Memory B cell (primary cell): Measurements from ENCODE around the gene PRICKLE4.

Experiments used
- ATAC-seq: fragments of 150-1000 bp; cut with Tn5 transposase; 2 replicates; pipeline ENCODE4 v1.10.0; 2021; ENCODE audit warnings: low read depth, mild to moderate bottlenecking, moderate library complexity
- DNase-seq, 2 donors: peaks; one replicate each; pipeline ENCODE4 v3.0.0; 2022; ENCODE audit warnings: low spot score in 2 of 2
- H3K27ac Mint-ChIP-seq: one replicate; pipeline ENCODE4 v1.8.0; 2022; ENCODE audit warnings: mild to moderate bottlenecking, moderate library complexity, mixed read lengths
- H3K27me3 Mint-ChIP-seq: one replicate; pipeline ENCODE4 v1.8.0; 2022; ENCODE audit warnings: mixed read lengths
- H3K36me3 Mint-ChIP-seq: one replicate; pipeline ENCODE4 v1.8.0; 2022; ENCODE audit warnings: mild to moderate bottlenecking, mixed read lengths
- H3K4me1 Mint-ChIP-seq: one replicate; pipeline ENCODE4 v1.8.0; 2022; ENCODE audit warnings: mixed read lengths
- H3K4me3 Mint-ChIP-seq: one replicate; pipeline ENCODE4 v1.8.0; 2022; ENCODE audit warnings: mild to moderate bottlenecking, moderate library complexity, mixed read lengths
- H3K9me3 Mint-ChIP-seq: one replicate; pipeline ENCODE4 v1.8.0; 2022; ENCODE audit warnings: mixed read lengths

The PRICKLE4 gene

GRCh38 chr6:41775293-41775882 is 5.2 kb upstream of the PRICKLE4 start:
- Mint-ChIP-seq H3K27me3 (no peaks in the 10 kb centered on the region), H3K36me3 (peaks cover 18% of the 10 kb centered on the region), H3K27ac (no peak overlapping the region), H3K4me1 (peaks cover 10% of the 10 kb centered on the region), H3K9me3 (no peaks in the 10 kb centered on the region), H3K4me3 (no peak overlapping the region)
- ATAC-seq (no peak), DNase-seq (no peak)

GRCh38 chr6:41777551-41778285 is 2.9 kb upstream of the PRICKLE4 start:
- Mint-ChIP-seq H3K36me3 (peaks cover 13% of the 10 kb centered on the region), H3K27me3 (no peaks in the 10 kb centered on the region), H3K27ac (no peak overlapping the region), H3K4me1 (peaks cover 16% of the 10 kb centered on the region), H3K9me3 (no peaks in the 10 kb centered on the region), H3K4me3 (no peak overlapping the region)
- DNase-seq, result no peak
- no peak for ATAC-seq

GRCh38 chr6:41778895-41779294 is 1.7 kb upstream of the PRICKLE4 start:
- H3K4me3 Mint-ChIP-seq, result peak overlapping the region; percentile 90
- H3K27ac Mint-ChIP-seq, result no peak overlapping the region

GRCh38 chr6:41779336-41779735 is 1.2 kb upstream of the PRICKLE4 start:
- ATAC-seq, result no peak
- Mint-ChIP-seq H3K9me3 (no peaks in the 10 kb centered on the region), H3K36me3 (peaks cover 9% of the 10 kb centered on the region), H3K27ac (no peak overlapping the region), H3K27me3 (no peaks in the 10 kb centered on the region), H3K4me3 (peak overlapping the region; percentile 90), H3K4me1 (peaks cover 16% of the 10 kb centered on the region)
- no peak for DNase-seq

More at GRCh38 chr6:41778895-41779294, 1.7 kb upstream of the PRICKLE4 start:
- no peak for ATAC-seq
- H3K27me3 Mint-ChIP-seq, result no peaks in the 10 kb centered on the region
- DNase-seq, result no peak
- peaks cover 16% of the 10 kb centered on the region for H3K4me1 Mint-ChIP-seq
- no peaks in the 10 kb centered on the region for H3K9me3 Mint-ChIP-seq
- peaks cover 11% of the 10 kb centered on the region for H3K36me3 Mint-ChIP-seq

- DNase-seq, result peak; percentile 99 to 100
- peaks cover 21% of the 10 kb centered on the region for H3K4me1 Mint-ChIP-seq
- H3K27me3 Mint-ChIP-seq, result no peaks in the 10 kb centered on the region
- peak within 1 kb of the TSS; percentile 56 for H3K27ac Mint-ChIP-seq
- peak within 1 kb of the TSS; percentile 93 for H3K4me3 Mint-ChIP-seq
- H3K36me3 Mint-ChIP-seq, result peaks cover 4% of the 10 kb centered on the region
- no peaks in the 10 kb centered on the region for H3K9me3 Mint-ChIP-seq
- peak; percentile 90 for ATAC-seq
These were observed 613 bp upstream of the PRICKLE4 start, which contains the start of gene FRS3 for GRCh38 chr6:41779788-41780550. Gene FRS3, minus strand, starts transcription at chr6:41779900. Its CDS starts 2,913 bp downstream, at chr6:41776987.

GRCh38 chr6:41781366-41781730 is 766 bp downstream of the PRICKLE4 start:
- peaks cover 27% of the 10 kb centered on the region for H3K4me1 Mint-ChIP-seq

GRCh38 chr6:41783106-41783780 is 2.7 kb downstream of the PRICKLE4 start:
- H3K4me3 Mint-ChIP-seq, result no peak overlapping the region
- H3K27ac Mint-ChIP-seq, result no peak overlapping the region
- H3K4me1 Mint-ChIP-seq, result peaks cover 27% of the 10 kb centered on the region
- H3K27me3 Mint-ChIP-seq, result no peaks in the 10 kb centered on the region
- DNase-seq (no peak), ATAC-seq (no peak)
- no peaks in the 10 kb centered on the region for H3K36me3 Mint-ChIP-seq
- H3K9me3 Mint-ChIP-seq, result no peaks in the 10 kb centered on the region

More at GRCh38 chr6:41781366-41781730, 766 bp downstream of the PRICKLE4 start:
- Mint-ChIP-seq H3K4me3 (peak overlapping the region; percentile 68), H3K27me3 (no peaks in the 10 kb centered on the region), H3K9me3 (no peaks in the 10 kb centered on the region), H3K27ac (no peak overlapping the region), H3K36me3 (no peaks in the 10 kb centered on the region)
- ATAC-seq (no peak), DNase-seq (no peak)

GRCh38 chr6:41784581-41785171 is 4.1 kb downstream of the PRICKLE4 start:
- ATAC-seq (no peak), DNase-seq (no peak)
- H3K27me3 Mint-ChIP-seq, result no peaks in the 10 kb centered on the region
- H3K27ac Mint-ChIP-seq, result no peak overlapping the region
- H3K4me3 Mint-ChIP-seq, result peak overlapping the region; percentile 2
- peaks cover 25% of the 10 kb centered on the region for H3K4me1 Mint-ChIP-seq
- no peaks in the 10 kb centered on the region for H3K9me3 Mint-ChIP-seq
- no peaks in the 10 kb centered on the region for H3K36me3 Mint-ChIP-seq

- Mint-ChIP-seq H3K36me3 (peaks cover 4% of the 10 kb centered on the region), H3K27me3 (no peaks in the 10 kb centered on the region), H3K4me3 (peak overlapping the region; percentile 2), H3K9me3 (no peaks in the 10 kb centered on the region), H3K27ac (no peak overlapping the region), H3K4me1 (peaks cover 24% of the 10 kb centered on the region)
- ATAC-seq (no peak), DNase-seq (no peak)
These were observed 4.7 kb downstream of the PRICKLE4 start for GRCh38 chr6:41785254-41785653.

GRCh38 chr6:41785689-41786450 is 5.3 kb downstream of the PRICKLE4 start:
- no peak for DNase-seq
- H3K27ac Mint-ChIP-seq, result peak overlapping the region; percentile 97
- ATAC-seq, result no peak

GRCh38 chr6:41786451-41787218 is 6.1 kb downstream of the PRICKLE4 start:
- peak; percentile 88 to 93 for DNase-seq
- Mint-ChIP-seq H3K9me3 (no peaks in the 10 kb centered on the region), H3K27ac (peak overlapping the region; percentile 97), H3K4me1 (peaks cover 18% of the 10 kb centered on the region), H3K4me3 (peak overlapping the region; percentile 94), H3K27me3 (no peaks in the 10 kb centered on the region), H3K36me3 (peaks cover 4% of the 10 kb centered on the region)
- ATAC-seq, result peak; percentile 68

More at GRCh38 chr6:41785689-41786450, 5.3 kb downstream of the PRICKLE4 start:
- peaks cover 4% of the 10 kb centered on the region for H3K36me3 Mint-ChIP-seq
- H3K9me3 Mint-ChIP-seq, result no peaks in the 10 kb centered on the region
- peaks cover 24% of the 10 kb centered on the region for H3K4me1 Mint-ChIP-seq
- peak overlapping the region; percentile 94 for H3K4me3 Mint-ChIP-seq
- no peaks in the 10 kb centered on the region for H3K27me3 Mint-ChIP-seq

- Mint-ChIP-seq H3K4me3 (peak within 1 kb of the TSS; percentile 94), H3K27ac (peak within 1 kb of the TSS; percentile 97), H3K36me3 (peaks cover 4% of the 10 kb centered on the region), H3K27me3 (no peaks in the 10 kb centered on the region), H3K4me1 (peaks cover 18% of the 10 kb centered on the region), H3K9me3 (no peaks in the 10 kb centered on the region)
- ATAC-seq (peak; percentile 80), DNase-seq (peak; percentile 95 to 96)
These were observed 6.8 kb downstream of the PRICKLE4 start, which contains the start of gene TOMM6 for GRCh38 chr6:41787219-41787917. Gene TOMM6, plus strand, starts transcription at chr6:41787694. Its CDS starts 4 bp downstream, at chr6:41787698.
